Globus pallidus (tissue), 1 donor: ENCODE measurements around the gene KCNQ5.
A peak's percentile ranks its signal among the peaks of the same experiment; 100 is the strongest.
"Not testable (repeated sequence)": the region's sequence is repeated elsewhere in the genome, so short reads cannot be mapped to it uniquely, and the experiment has no call there.

Experiments
- DNase-seq: peaks from one replicate; pipeline ENCODE4 v3.0.0-alpha.2; 2015; ENCODE audit warnings: low spot score

KCNQ5 gene

GRCh38 chr6:72621291-72622093 is at the start of gene KCNQ5:
Gene KCNQ5, plus strand, starts transcription at chr6:72622064.
- DNase-seq: peak; percentile 13

GRCh38 chr6:72579865-72580264 is 42.0 kb upstream of the KCNQ5 start:
- no peak for DNase-seq

- DNase-seq: peak; percentile 36
Measured at GRCh38 chr6:72580281-72580940, 41.5 kb upstream of the KCNQ5 start.

- not testable (repeated sequence) for DNase-seq
Measured at GRCh38 chr6:72580950-72581349, 40.9 kb upstream of the KCNQ5 start.

- DNase-seq: no peak
Measured at GRCh38 chr6:72588155-72588554, 33.7 kb upstream of the KCNQ5 start.

GRCh38 chr6:72589096-72589495 is 32.8 kb upstream of the KCNQ5 start:
- DNase-seq: no peak

GRCh38 chr6:72595812-72596211 is 26.1 kb upstream of the KCNQ5 start:
- no peak for DNase-seq

- peak; percentile 35 for DNase-seq
Measured at GRCh38 chr6:72616406-72617015, 5.4 kb upstream of the KCNQ5 start.

GRCh38 chr6:72617721-72618120 is 4.1 kb upstream of the KCNQ5 start:
- no peak for DNase-seq

GRCh38 chr6:72619883-72620696 is 1.8 kb upstream of the KCNQ5 start:
- DNase-seq: peak; percentile 81

GRCh38 chr6:72620871-72621290 is 983 bp upstream of the KCNQ5 start:
- DNase-seq: no peak

GRCh38 chr6:72622094-72622940 is 453 bp downstream of the KCNQ5 start:
- DNase-seq: peak; percentile 29

GRCh38 chr6:72623808-72624207 is 1.9 kb downstream of the KCNQ5 start:
- no peak for DNase-seq

GRCh38 chr6:72624557-72625160 is 2.8 kb downstream of the KCNQ5 start:
- peak; percentile 10 for DNase-seq

GRCh38 chr6:72626126-72626525 is 4.3 kb downstream of the KCNQ5 start:
- DNase-seq: no peak

- DNase-seq: no peak
Measured at GRCh38 chr6:72627539-72627938, 5.7 kb downstream of the KCNQ5 start.

GRCh38 chr6:72631480-72631879 is 9.6 kb downstream of the KCNQ5 start:
- DNase-seq: no peak

GRCh38 chr6:72635636-72636035 is 13.8 kb downstream of the KCNQ5 start:
- DNase-seq: no peak

- no peak for DNase-seq
Measured at GRCh38 chr6:72636215-72636614, 14.4 kb downstream of the KCNQ5 start.

GRCh38 chr6:72636786-72637185 is 14.9 kb downstream of the KCNQ5 start:
- DNase-seq: no peak
